Glomerular visceral epithelial cell (primary cell): ENCODE results near the gene GBGT1.
A peak's percentile ranks its signal among the peaks of the same experiment; 100 is the strongest.

ENCODE experiments used
- DNase-seq: peaks from one replicate; pipeline ENCODE4 v3.0.0-alpha.2; 2016; ENCODE audit errors: extremely low spot score

The GBGT1 gene

GRCh38 chr9:133143639-133144141 lies 20.0 kb downstream of the GBGT1 start:
- no peak for DNase-seq

GRCh38 chr9:133142684-133143622 lies 20.8 kb downstream of the GBGT1 start:
- DNase-seq: no peak

DNA sequence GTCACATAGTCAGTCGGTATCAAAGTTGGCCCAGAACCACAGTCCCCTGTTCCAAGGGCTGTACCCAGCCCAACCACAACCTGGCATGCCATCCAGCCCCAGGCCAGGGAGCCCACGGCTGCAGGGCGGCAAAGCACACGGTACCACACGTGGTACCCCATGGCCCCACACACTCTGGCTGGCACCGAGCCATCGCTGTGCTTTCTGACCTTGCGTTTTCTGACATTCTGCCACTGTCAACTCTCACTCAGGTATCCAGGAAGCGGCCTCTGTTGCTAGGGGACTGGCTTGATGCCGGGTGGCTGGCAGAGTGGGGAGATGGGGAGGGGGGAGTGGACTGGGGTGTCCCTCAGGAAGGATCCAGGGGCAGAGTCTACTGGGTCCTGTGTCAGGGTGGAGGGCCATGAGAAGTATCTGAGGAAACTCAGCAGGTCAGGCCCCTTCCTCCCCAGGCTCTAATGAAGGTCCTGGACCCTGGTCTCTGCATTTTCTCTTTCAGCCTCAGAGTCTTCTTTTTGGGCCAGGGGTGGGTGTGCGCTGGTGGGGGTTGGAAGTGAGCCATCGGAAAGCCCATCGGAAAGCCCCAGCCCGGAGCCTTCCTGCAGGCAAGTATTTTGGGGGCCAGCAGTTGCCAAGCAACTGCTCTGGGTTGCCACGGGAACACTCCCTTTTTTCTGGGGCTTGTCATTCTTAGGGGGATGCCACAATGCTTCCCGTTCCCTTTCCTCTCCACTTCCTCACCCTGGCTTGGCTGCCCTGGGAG lies 21.7 kb downstream of the GBGT1 start:
- no peak for DNase-seq

GRCh38 chr9:133140606-133141005 lies 23.1 kb downstream of the GBGT1 start:
- no peak for DNase-seq

GRCh38 chr9:133140174-133140505 lies 23.6 kb downstream of the GBGT1 start:
- DNase-seq: no peak

DNA sequence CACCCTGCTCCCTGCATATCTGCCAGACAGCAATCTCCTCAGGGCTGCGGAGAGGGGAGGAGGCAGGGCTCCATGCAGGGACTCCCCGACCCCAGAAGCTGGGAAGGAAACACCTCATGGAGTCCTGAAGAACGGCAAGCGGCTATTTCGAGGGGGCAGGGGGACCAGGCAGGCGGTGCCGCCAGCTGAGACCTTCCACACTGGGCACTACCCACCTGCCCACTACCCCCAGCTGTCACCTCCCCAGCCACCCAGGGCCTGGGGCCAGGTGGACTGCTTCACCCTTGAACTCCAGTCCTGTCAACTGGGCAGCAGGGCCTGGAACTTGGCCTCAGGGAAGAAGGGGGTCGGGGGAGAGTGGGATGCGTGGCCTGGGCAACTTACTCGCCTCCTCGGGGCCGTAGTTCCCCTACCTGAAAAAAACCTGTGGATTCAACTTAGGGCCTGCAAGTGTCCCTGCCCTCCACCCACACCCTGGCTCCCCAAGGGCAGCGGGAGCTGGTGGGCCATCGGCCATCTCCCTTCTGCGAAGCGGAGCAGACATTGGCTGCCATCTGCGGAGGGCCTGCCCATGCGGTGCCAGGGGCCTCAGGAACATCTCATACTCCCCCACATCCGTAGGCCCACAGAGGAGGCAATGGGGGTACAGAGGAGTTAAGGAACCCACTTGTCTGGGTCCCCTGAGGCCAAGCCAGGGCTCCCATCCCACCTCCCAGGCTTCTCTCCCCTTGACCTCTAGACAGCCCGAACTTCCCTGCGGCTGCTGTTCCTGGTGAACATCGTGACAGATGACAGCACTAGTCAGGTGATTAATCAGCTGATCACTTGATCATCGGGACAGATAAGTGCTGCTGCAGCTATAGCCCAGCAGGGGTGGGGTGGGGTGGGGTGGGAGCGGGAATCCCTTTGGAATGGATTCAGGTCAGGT lies 24.2 kb downstream of the GBGT1 start:
- no peak for DNase-seq

- no peak for DNase-seq
Measured at GRCh38 chr9:133137451-133138231, 26.1 kb downstream of the GBGT1 start.

DNA sequence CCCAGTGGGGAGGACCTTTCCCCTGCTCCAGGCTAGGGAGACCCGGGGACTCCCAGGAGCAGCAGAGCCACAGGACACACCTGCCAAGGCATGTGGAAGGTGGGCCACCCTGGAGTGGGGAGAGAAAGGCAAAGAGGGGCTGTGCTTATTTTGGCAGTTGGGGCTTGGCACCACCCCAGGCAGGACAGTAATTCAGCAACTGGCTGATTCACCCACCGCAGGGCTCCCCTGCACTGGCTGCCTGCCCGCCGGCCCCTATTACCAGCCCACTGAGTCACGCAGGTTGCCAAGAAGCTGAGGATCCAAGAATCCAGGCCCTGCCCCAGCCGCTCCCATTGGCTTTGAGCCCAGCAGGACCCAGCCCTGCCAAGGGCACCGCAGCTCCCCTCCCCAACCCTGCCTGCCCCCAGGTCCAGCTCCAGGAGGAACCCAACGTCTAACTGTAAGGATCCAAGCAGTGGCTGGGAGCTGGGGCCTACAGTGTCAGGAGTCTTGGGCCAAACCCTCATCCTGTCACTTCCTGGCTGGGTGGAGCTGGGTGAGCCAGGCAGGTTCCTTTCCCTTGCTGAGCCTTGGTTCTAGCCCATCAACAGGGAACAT lies 28.5 kb downstream of the GBGT1 start:
- peak; percentile 99 for DNase-seq

DNA sequence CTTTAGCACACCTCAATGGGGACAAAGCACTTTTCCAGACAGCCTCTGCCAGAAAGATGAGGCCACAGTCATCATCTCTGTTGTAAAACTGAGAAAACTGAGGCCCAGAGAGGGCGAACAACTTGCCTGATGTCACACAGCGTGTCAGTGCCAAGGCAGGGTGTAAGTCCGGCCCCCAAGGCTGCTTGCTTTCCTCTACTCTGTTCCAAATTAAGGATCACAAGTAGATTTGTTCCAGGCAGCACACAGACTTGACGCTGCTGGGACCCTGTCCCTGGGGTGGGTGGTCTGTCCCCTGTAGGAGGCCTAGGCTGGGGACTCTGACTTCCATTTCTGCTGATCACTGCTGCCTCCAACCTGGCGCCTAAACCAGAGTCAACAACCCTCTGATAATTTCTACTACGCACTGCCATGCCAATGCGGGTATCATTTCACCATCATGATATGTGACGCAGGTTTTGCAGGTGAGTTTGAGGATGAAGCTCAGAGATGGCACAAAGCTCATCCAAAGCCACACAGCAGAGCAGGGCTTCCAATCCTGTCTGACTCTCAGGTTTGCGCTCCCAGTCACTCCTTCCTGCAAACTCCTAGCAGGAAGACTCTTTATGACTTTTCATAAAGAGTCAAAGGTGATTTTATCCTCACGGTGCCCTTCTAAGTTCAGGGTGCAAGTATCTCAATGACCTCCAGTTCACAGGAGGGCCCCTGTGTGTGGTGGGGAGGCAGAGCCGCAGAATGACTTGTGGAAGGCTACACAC lies 29.1 kb downstream of the GBGT1 start:
- DNase-seq: no peak

GRCh38 chr9:133133681-133134387 lies 29.9 kb downstream of the GBGT1 start:
- DNase-seq: peak; percentile 97

DNA sequence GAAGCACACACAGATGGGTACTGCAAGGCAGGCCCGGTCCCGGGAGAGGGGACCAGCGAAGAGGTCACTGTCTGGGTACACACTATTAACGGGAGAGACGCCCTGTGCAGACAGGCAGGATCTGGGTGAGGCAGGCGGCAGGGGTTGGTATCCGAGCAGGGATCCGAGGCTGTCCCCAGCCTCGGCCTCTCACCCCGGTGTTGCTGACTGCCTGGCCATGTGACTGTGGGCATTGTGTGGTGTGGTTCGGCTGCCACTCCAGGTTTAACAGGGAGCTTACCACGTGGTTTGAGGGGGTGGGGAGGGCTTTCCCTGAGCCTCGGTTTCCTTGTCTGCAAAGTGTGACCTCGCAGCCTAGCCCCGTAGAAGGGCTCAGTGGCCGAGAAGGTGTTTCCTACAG lies 31.5 kb downstream of the GBGT1 start:
- no peak for DNase-seq

DNA sequence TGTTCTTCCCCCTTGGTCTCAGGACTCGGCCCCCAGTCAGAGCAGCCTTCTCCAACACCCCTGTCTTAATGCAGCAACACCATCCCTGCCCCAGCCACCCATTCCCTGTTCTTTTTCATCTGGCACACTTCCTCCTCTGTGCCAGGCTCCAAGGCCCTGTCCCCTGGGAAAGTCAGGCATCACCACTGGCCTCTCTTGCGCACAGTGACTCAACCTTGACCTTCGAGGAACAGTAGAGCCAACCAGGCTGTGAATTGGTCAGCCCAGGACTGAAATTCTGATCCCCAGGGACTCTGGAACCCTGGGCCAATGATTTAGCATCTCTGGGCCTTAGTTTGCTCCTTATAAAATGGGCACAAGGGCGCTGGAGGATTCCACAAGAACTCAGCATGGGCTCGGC lies 32.2 kb downstream of the GBGT1 start:
- no peak for DNase-seq

- no peak for DNase-seq
Measured at GRCh38 chr9:133130685-133131244, 32.9 kb downstream of the GBGT1 start.

DNA sequence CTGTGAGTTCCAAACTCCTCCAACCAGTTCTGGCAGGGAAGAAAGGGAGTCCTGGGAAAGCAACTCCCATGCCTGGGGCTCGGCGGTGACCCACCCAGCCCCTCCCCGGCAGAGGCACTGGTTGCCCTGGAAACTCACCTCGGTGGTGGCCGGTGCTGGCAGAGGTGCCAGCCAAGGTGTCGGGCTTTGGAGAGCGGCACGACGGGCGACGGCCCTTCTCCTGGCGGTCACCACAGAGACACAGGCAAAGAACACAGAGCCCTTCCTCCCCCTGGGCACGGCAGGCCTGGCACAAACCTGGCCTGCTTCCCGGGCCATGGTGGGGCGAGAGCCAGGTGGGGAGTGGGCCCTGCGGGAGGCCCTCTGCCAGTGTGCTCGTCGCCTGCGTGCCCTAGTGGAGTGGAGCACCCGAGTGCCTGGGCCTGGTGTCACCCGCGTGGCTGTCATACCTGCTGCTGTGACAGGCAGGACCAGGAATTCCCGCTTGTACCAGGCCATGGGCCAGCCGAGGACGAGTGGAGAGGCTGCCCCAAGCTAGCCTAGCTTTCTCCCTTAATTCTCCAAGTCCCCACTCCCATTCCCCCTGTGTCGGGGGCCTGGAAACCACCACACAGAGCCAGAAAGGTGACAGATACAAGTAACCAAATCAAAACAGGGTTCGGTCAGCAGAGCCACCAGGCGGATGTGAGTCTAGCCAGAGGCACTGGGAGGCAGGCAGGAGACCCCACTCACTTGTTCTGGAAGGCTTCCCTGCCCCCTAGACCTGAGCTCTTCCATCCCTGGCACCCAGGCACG lies 34.5 kb downstream of the GBGT1 start:
- no peak for DNase-seq

GRCh38 chr9:133128152-133128551 lies 35.6 kb downstream of the GBGT1 start:
- no peak for DNase-seq

DNA sequence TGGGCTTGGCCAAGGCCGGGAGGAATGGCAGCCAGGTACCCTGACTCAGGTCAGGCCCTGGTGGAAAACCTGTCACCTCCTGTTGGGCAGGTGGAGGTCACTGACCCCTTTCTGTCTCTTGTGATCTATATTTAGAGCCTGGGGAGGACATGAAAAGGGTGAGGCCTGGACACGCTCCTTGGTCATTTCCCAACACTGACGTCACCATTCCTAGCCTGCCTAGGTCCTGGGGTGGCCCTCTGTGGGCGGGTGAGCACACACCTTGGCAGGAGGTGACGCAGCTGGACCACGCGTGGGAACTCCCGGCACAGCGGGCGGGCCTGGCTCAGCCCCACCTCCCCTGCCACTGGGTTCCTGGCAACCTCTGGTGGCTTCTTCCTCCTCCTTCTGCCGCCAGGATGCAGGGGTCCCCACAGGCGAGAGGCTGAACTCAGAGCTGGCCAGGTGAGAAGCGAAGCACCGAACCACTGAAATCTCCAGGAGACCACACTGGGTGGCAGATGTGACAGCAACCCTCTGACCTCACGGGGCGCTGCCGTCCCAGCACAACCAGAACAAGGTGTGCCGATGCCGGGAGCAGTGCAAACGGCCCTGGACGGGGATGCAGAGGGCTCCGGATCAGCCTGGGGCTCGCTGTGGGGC lies 36.3 kb downstream of the GBGT1 start:
- peak; percentile 75 for DNase-seq

GRCh38 chr9:133126697-133127339 lies 36.9 kb downstream of the GBGT1 start:
- DNase-seq: no peak
